ENCODE results near the gene FAM76B.

The FAM76B gene

GRCh38 chr11:95727111-95727510 lies 62.5 kb downstream of the FAM76B start:
- Mint-ChIP-seq H3K9me3 (peaks cover 12% of the 10 kb centered on the region), H3K27me3 (ENCODE audit: low read depth, poor library complexity) (no peaks in the 10 kb centered on the region), H3K4me3 (no peak overlapping the region), H3K4me1 (no peaks in the 10 kb centered on the region), H3K27ac (peak overlapping the region; percentile 62), H3K36me3 (ENCODE audit: low read depth) (no peaks in the 10 kb centered on the region)
- DNase-seq = no peak
- no peak for TF ChIP-seq CTCF (IDR thresholded peaks at IDR 0.05)

- Mint-ChIP-seq H3K4me3 (no peak overlapping the region), H3K36me3 (ENCODE audit: low read depth) (no peaks in the 10 kb centered on the region), H3K27ac (no peak overlapping the region), H3K4me1 (no peaks in the 10 kb centered on the region), H3K9me3 (peaks cover 12% of the 10 kb centered on the region), H3K27me3 (ENCODE audit: low read depth, poor library complexity) (peaks cover 3% of the 10 kb centered on the region)
- TF ChIP-seq CTCF (IDR thresholded peaks at IDR 0.05) = no peak
- DNase-seq = no peak
Measured at GRCh38 chr11:95725196-95725595, 64.4 kb downstream of the FAM76B start.

GRCh38 chr11:95723361-95723942 lies 66.1 kb downstream of the FAM76B start:
- no peak for TF ChIP-seq CTCF (IDR thresholded peaks at IDR 0.05)
- no peak overlapping the region for H3K4me3 Mint-ChIP-seq
- peaks cover 1% of the 10 kb centered on the region for H3K4me1 Mint-ChIP-seq
- H3K9me3 Mint-ChIP-seq = peaks cover 8% of the 10 kb centered on the region
- peaks cover 3% of the 10 kb centered on the region for H3K27me3 Mint-ChIP-seq (ENCODE audit: low read depth, poor library complexity)
- DNase-seq = no peak
- H3K27ac Mint-ChIP-seq = no peak overlapping the region
- H3K36me3 Mint-ChIP-seq (ENCODE audit: low read depth) = no peaks in the 10 kb centered on the region

GRCh38 chr11:95720195-95720594 lies 69.4 kb downstream of the FAM76B start:
- Mint-ChIP-seq H3K4me1 (peaks cover 20% of the 10 kb centered on the region), H3K27ac (no peak overlapping the region), H3K4me3 (no peak overlapping the region), H3K27me3 (ENCODE audit: low read depth, poor library complexity) (peaks cover 3% of the 10 kb centered on the region), H3K9me3 (peaks cover 16% of the 10 kb centered on the region), H3K36me3 (ENCODE audit: low read depth) (no peaks in the 10 kb centered on the region)
- DNase-seq = no peak
- no peak for TF ChIP-seq CTCF (IDR thresholded peaks at IDR 0.05)

Measured in nephron progenitor cell (in vitro differentiated cells).